GM19193 (cell line): ENCODE data around the gene NEDD4L.

ENCODE experiments used
- POLR2A ChIP-seq: IDR thresholded peaks from 4 replicates; pipeline ENCODE4 v1.6.1; 2011; ENCODE audit not compliant: insufficient read depth, insufficient read length; ENCODE audit errors: extremely low read depth

The NEDD4L gene

DNA sequence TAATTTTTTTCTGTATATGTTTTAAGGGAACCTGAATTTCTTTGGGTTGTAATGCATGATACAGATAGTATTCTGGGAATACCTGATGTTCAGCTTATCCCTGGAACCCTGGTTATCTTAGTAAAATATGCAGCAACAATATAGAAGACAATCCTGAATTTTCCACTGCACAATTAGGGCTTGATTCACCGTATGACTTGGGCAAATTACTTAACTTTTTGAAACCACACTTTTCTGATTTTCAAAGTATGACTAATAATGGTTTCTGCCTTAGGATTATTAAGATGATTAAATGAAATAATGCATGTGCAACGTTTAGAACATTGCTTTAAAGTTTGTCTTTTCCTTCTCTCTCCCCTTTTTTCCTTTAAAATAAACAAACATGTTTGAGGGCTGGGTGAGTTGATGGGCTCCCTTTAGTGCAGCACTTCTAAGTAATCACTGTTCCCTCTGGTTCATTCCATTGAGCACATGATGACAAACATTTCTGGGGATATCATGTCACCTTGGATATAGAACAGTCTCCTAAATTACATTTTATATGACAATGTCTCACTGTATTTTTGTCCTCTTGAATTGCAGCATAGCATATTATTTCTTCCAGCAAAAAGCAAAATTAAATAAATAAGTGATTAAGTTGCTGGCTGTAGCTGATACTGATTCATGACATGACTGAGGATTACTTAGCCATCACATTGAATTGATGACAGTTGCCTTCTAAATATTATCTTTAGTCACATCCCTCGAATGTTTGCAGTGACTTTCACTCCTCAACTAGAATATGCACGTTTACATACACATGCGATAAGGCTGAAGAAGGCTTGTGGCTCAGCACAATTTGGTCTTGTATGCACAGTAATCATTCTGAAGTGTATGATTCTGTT lies 254.5 kb downstream of the NEDD4L start:
- no peak for TF ChIP-seq POLR2A

- no peak for TF ChIP-seq POLR2A
Observed at GRCh38 chr18:58299135-58299473, 255.1 kb downstream of the NEDD4L start.

GRCh38 chr18:58299936-58300335 lies 255.9 kb downstream of the NEDD4L start:
- TF ChIP-seq POLR2A: no peak

DNA sequence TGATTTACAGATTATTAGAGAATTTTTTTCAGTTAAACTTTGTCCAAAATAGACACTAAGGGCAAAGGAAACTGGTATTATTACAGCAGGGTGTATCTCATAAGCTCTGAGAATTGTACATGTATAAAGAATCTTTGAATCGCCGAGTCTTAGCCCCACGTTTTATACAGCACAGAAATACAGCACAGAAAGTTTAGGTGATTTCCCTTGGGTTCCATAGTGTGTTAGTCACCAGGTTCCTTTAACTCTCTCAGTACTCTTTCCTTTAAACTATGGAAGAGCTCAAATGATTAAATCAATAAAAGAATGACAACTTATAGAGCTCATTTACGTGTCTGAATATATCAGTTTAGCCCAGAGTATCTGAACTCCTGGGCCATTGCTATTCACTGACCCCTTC lies 256.8 kb downstream of the NEDD4L start:
- TF ChIP-seq POLR2A: no peak

DNA sequence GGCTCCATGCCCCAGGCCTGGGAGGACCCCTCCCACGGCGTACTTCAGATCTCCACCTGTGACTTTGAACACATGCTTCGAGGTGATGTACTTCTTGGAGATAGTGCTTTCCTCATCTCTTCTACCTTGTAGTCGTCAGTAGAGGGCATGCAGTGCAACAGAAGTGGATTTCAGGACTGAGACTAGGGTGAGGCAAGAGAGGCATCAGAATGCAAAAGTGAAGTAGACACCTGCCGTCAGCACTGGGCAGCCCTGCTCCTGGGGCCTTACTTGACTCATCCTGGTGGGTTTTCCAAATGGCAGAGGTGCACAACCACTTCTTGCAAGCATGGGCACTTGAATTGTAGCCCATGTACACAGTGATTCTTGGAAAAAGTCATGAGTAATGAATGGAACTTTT lies 258.8 kb downstream of the NEDD4L start:
- TF ChIP-seq POLR2A: no peak

- TF ChIP-seq POLR2A: no peak
Observed at GRCh38 chr18:58303363-58303762, 259.3 kb downstream of the NEDD4L start.

- no peak for TF ChIP-seq POLR2A
Observed at GRCh38 chr18:58305792-58306191, 261.8 kb downstream of the NEDD4L start.

DNA sequence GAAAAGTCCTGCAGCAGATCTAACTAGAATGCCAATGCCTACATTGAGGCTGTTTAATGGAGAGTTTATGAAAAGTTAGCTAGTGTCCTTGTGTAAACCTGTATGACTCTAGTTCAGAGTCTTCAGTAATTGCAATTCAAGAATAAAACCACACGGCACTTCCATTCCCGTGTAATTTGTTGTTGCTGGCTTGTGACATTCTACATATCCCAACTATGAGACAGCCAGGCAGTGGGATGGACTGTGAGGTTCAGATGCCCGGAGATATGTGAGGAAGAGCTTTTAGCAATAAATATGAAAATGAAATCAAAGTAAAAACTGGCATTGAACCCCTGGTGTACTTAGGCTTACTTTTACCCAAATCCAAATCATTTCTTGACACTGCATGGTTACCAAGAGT lies 263.4 kb downstream of the NEDD4L start:
- no peak for TF ChIP-seq POLR2A

DNA sequence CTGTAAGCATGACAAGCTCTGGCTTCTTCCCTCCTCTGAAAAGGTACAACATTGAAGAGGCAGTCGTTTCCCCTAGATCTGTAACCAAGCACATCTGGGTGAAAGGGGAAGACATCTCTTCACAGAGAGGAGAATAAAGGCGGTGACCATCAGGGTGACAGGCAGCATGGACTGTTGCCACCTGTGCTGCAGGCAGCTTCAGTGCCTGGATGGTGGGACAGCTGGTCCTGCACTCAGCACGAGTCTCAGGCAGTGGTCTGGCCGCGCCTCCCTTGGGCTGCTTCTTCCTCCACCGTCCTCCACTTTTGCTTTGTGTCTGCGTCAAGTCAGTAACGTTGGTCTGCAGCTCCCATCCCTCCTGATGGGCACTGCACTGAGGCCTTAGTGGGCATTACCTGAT lies 264.4 kb downstream of the NEDD4L start:
- no peak for TF ChIP-seq POLR2A

GRCh38 chr18:58309099-58309498 lies 265.1 kb downstream of the NEDD4L start:
- TF ChIP-seq POLR2A: no peak

DNA sequence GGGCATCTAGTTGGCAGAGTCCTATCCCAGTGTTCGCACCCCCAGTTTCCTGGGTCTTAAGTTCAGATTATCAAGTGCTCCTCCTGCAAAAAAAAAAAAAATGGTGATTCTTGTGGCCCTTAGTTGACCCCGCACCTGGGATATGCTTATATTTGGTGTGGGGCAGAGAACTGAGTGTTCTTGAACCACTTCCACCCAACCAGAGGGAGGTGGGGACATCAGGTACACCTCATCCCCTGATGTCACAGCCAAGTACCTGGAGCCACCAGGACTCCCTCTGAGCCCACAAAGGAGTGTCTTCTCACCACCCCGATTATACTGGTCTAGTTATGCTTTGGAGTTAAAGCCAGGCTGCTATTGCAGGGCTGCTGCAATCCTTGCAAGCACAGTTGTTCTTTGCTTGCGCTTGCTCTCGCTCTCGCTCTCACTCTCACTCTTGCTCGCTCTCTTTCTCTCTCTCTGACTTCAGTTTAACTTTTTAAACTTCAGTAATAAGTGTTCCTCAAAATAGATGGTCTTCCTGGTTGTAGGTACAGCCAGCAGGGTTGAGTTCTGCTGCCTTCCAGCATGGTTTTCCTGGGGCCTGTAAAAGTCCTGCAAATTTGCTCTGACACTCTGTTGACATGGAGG lies 265.7 kb downstream of the NEDD4L start:
- no peak for TF ChIP-seq POLR2A

DNA sequence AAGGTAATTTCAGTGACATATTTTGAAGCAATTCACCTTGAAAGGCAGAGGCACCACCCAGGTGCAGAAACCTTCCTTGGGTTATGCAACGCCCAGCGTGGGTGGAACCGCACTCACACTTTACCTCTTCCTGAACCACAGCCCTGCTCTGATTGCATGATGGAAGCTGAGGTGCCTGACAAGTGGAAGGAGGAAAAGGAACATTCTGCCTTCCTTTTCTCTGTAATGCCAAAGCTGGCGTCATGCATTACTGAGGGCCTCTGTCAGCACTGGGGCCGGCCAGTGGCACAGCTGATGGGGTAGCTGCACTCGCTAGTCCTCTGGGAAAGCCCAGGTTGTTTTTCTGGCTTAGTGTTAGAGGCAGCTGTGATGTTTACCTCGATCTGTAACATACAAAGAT lies 266.5 kb downstream of the NEDD4L start:
- no peak for TF ChIP-seq POLR2A

DNA sequence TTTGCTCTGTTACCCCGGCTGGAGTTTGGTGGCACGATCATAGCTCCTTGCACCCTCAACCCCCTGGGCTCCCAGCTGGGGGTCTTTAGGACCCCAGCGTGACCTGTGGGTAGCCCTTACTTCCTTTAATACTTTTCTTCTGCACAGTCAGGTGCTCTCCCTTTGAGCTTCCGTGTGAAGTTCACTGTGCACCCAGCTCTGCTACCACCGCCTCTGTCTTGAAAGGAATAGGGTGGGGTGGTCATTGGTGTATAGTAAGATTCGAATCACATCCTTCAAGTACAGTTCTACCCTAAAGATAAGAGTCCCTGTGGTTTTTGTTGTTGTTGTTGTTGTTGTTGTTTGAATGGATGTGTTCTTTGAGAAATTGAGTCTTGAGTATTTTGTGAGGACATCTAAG lies 267.4 kb downstream of the NEDD4L start:
- TF ChIP-seq POLR2A: no peak

- TF ChIP-seq POLR2A: no peak
Observed at GRCh38 chr18:58313491-58314032, 269.5 kb downstream of the NEDD4L start.

- TF ChIP-seq POLR2A: no peak
Observed at GRCh38 chr18:58314284-58314683, 270.3 kb downstream of the NEDD4L start.

DNA sequence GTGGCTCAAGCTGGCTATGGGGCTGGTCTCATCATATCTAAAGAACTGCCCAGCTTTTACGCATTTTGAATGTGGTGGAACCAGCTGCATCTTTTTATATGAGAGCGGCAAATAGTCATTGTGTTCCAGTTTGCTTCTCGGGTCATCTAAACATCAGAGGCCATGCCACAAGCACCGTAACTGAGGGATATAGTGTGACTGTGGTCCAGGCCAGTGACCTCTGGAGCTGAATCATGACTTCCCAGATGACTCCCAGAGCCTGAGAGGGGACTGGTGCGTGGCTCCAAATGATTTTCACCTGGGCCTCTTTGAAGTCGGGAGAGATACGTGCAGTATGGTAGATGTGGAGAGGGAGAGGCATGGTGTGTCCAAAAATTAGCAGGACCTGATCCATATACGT lies 271.0 kb downstream of the NEDD4L start:
- TF ChIP-seq POLR2A: no peak
